COLO668 (cell line): ENCODE results near the gene TRAF1.

Experiments used
- DNase-seq: peaks from one replicate; lab custom pipeline; 2025; ENCODE audit not compliant: unreplicated experiment; lab: John Stamatoyannopoulos, UW

Gene TRAF1

GRCh38 chr9:120941046-120941770 lies 14.6 kb upstream of the TRAF1 start:
- no peak for DNase-seq

- DNase-seq: no peak
These were observed 14.0 kb upstream of the TRAF1 start for GRCh38 chr9:120940573-120940972.

GRCh38 chr9:120938851-120939250 lies 12.3 kb upstream of the TRAF1 start:
- DNase-seq: no peak

DNA sequence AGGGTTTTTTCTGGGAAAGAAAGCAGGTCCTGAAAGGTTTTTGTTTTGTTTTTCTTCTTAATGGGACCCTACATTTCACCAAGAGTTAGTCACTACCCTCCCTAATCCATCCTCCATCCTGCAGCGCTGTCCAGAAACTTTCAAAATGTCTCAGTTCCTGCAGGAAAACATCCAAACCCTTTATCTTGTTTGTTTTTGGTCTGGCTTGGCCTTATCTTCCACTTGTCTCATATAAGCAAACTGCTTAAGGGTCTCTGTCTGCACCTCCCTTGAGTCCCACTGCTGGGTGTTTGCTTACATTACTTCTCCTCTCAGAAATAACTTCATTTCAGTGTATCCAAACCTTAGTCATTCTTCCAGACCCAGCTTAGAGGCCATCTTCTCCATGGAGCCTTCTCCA lies 11.0 kb upstream of the TRAF1 start:
- DNase-seq: no peak

DNA sequence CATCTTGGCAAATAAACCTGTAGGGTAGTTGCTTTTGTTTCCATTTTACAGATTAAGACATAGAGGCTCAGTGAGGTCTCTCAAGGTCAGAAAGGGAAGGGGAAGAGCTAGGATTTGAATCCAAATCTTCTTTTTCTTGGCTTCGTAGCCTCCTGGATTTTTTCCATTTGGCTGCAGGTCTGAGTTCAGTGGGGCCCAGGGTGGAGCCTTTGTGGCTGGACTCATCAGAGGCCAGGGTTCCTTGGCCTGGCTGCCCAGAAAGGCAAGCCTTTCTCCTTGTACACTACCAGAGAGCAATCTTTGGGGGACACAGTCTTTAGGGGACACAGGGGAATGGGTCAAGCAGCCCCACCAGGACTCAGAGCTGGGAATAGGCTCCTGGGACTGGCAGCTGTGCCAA lies 10.5 kb upstream of the TRAF1 start:
- DNase-seq: no peak

GRCh38 chr9:120936764-120937122 lies 10.1 kb upstream of the TRAF1 start:
- no peak for DNase-seq

DNA sequence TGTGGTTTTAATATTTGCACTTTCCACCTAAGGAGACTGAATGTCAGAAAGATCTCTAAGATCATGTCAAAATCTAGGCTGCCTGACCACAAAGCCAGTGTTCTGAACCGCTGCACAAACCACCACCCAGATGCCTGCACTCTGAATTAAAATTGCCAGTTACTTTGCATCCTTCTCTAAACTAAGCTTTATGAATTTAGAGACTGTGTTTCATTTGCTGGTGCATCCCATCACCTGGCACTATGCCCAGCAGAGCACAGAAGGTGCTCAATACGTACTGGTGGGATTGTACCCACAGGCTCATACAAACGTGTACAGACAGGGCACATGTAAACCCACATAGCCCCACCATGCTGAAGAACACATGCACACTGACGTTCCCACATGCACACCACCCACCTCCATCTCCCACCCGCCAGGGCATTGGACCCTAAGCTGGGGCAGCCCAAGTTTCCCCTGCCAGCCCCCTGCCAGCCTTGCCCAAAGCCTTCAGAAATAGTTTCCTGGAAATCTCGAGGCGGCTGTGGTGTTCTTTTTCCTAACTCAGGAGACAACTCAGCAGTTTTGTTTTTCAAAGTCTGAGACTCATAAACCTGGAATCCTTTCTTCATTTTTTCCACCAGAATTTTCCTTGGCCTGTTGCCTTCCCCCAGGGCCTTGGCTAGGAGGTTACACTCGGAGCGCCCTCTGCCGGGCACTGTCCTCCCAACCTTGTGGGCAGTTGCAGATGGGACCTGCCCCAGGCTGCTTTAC lies 9.6 kb upstream of the TRAF1 start:
- peak; percentile 91 for DNase-seq

- DNase-seq: peak; percentile 49
These were observed 8.8 kb upstream of the TRAF1 start for GRCh38 chr9:120935383-120935857.

DNA sequence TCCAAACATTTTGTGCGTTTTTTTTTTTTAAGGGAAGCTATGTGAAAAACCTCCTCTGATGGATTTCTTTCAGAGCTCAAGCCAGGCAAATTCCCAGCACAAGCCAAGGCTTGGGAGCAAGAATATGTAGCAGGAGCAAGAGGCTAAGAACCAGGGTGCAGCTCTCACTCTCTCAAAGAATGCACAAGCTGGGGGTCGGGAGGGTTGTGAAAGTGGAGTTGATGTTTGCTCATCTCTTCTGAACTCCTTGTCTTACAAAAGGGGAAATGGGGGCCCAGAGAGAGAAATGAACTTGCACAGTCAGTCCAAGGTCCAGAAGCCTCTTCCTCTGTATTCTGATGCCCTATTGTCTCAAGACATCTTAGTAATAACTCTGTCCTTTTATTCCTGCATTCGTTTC lies 7.7 kb upstream of the TRAF1 start:
- DNase-seq: no peak

- no peak for DNase-seq
These were observed 6.9 kb upstream of the TRAF1 start for GRCh38 chr9:120933310-120934055.

DNA sequence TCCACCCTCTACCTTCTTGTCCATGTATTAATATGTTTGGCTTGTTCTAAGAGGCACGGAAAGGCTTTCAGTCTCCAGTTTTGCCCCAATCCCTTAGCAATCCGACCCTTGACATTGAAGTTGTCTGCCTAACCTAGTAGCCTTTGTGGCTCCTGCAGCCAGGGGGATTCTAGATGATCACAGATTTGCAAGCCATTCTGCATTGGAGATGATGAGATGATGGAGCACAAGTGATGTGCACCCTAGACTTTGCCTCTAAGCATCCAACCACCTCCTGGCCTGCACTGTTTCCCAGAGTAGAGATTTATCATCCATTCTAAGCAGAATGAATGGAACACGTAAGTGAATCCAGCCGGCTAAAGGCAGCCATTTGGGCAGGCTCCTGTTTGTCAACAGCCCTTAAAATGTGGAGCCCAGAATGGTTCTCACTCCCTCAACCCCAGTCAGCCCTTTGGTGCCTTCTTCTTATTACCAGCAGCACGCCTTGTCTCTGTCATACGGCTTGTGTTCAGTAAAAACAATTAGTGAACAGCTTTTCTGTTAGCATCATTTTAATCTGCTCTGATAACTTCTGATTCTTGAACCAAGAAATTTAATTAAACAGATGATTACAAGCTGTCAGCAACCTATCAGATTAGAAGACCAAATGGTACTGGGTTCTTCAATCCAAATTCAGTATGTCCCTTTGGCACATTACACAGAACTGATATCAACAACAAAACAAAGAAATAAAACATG lies 5.7 kb upstream of the TRAF1 start:
- DNase-seq: no peak

DNA sequence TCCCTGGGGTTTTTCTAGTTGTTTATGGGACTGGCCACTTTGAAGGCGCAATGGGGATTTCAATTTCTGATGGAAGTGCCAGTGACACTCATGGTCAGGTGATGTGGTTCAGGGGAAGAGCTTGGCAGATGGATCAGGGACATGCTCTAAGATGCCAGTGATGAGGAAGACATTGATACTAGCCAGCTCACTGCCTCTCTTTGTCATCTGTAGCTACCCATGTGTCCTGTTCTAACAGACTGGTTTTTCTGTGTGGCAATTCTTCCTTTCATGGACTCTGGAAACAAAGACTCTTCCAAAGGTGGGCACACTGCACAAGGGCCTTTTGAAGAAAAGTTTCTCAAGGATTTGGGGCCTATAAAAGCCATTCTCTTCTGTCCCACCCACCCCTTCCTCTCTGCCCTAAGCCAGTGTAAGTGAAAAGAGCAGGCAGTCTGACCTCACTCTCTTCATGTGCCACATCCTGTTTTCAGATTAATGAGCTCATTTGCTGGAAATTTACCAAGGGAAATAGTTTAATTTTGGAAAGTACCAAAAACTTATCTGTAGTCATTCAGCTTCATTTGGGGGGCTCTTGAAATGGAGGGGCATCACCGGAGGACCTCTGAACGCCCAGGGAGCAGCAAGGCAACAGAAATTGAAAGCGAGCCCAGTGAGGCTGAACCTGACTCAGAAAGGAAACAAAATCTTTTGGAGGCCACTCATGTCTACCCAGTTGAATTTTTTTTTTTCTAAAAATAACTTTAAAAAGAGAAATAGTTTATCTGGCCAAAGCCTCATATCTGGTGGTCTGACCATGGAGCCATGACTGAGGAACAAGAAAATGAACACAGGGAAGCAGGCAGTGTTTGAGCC lies 4.9 kb upstream of the TRAF1 start:
- no peak for DNase-seq

DNA sequence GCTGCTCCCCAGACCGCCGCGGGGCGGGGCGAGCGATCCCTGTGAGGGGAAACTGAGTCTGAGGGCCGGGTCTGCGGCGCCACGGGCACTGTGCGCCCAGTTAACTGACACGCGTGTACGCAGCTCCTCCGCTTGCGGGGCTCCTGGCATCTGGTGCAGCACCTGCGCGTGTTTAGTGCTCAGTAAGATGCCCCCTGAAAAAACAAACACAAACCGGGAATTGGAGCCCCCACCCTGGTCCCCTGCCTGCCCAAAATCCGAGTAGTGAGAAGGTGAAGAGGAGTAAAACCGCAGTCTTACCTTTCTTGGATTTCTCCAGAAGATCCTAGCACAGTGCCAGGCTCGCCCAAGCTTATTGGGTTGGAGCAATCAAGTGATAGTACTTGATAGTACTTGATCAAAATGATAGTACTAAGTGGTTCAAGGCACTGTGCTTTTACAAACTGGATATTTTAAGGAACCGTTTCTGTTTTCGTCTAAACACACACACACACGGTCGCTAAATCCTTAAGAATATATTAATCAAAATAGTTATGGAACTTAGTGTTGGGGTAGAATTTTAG lies 2.7 kb upstream of the TRAF1 start:
- no peak for DNase-seq

DNA sequence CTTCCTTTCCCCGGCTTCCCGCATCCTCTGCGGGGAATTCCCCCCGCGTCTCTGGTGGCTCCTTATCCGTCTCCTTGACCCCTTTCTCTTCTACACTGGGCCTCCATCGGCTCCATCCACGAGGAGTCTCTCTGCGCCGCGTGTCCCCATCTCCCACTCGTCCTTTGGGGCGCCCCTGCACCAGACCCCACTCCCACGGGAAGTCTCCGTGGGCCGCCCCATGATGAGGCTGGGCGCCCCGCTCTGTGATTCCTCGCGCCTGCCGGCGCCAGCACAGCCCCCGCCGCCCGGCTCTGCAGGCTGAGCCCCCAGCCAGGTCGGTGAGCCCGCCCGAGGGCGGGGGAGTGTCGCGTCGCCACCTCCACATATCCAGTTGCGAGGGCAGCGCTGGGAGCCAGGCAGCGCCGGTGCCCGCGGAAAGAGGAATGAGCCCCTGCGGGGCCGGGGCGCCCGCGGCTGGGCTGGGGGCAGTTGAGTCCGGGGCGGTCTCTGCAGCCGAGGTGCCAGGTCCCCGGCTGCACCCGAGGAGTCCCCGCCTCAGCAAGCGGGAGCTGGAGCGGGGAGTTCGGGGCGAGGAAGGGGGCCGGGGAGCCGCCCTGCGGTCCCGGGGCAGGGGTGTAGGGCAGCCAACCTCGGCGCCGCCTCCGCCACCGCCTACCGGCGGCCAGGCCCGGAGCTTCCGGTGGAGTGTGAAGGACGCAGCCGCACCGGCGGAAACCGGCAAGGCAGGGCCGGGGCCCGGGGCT lies 2.1 kb upstream of the TRAF1 start:
- peak; percentile 80 for DNase-seq

DNA sequence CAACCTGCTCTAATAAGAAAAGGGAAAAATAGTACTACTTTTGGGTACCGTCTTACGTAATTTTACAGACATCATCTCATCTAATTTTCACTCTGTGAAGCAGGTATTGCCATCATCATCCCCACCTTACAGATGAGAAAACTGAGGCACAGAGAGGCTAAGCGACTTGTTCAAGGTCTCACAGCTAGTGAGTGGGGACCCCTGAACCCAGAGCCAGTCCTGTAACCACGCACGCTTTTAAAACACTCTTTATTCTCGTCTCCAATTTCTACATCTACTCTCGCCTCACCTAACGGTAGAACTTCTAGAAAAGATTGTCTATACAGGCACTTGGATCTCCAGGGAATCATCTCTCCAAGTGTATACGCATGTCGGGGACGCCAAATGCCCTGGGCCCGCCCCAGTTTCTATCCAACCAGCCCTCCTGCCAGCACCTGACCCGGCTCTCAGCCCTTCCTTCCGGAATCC lies 1.5 kb upstream of the TRAF1 start:
- no peak for DNase-seq

DNA sequence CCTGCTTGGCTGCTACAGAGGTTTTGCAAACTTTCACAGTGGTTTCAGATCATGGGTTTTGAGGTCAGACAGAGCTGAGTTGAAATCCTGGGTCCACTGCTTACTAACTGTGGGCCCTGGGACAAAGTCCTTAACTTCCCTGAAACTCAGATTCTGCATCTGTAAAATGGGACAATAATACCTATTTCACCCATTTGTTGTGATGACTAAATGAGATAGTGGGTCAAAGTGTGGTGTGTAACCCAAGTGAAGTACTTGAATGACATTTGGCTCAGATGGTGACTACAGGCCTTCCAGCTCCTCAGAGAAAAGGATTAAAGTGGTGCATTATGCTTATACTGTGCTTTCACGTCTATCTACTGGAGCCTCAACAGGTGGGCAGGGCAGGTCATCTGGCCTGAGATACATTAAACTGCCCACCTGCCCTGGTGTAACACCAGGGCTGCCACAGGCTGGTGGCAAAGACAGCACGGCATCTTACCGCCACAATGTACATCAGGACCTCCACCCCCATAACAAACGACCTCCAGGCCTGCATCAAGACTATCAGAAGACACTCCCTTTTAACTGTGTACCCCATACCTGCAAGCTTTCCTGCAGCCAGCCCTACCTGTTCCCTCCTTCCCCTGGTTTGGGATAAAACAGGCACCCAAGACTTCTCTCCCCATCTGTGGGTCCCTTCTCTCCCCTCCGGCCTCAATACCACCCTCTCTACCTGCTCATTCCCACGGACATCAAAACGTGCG lies 846 bp upstream of the TRAF1 start:
- DNase-seq: no peak

- DNase-seq: no peak
These were observed 830 bp downstream of the TRAF1 start for GRCh38 chr9:120925535-120926396.
